Measurements from ENCODE around the gene STX8.

STX8 gene

GRCh38 chr17:9229826-9230201, 345.8 kb downstream of the STX8 start:
- DNase-seq (ENCODE audit: insufficient read length, low spot score), result no peak
- FAIRE-seq, result no peak
- TF ChIP-seq CTCF (IDR thresholded peaks at IDR 0.05; ENCODE audit: insufficient read depth, missing control alignments), result no peak

GRCh38 chr17:9229160-9229825, 346.3 kb downstream of the STX8 start:
- FAIRE-seq, result no peak
- DNase-seq (ENCODE audit: insufficient read length, low spot score), result no peak
- no peak for TF ChIP-seq CTCF (IDR thresholded peaks at IDR 0.05; ENCODE audit: insufficient read depth, missing control alignments)

- FAIRE-seq, result no peak
- no peak for TF ChIP-seq CTCF (IDR thresholded peaks at IDR 0.05; ENCODE audit: insufficient read depth, missing control alignments)
- no peak for DNase-seq (ENCODE audit: insufficient read length, low spot score)
Observed at GRCh38 chr17:9228408-9229159, 347.0 kb downstream of the STX8 start.

GRCh38 chr17:9227819-9228407, 347.7 kb downstream of the STX8 start:
- no peak for FAIRE-seq
- no peak for DNase-seq (ENCODE audit: insufficient read length, low spot score)
- no peak for TF ChIP-seq CTCF (IDR thresholded peaks at IDR 0.05; ENCODE audit: insufficient read depth, missing control alignments)

- DNase-seq (ENCODE audit: insufficient read length, low spot score) (no peak), FAIRE-seq (no peak)
- TF ChIP-seq CTCF (IDR thresholded peaks at IDR 0.05; ENCODE audit: insufficient read depth, missing control alignments), result no peak
Observed at GRCh38 chr17:9226794-9227135, 348.9 kb downstream of the STX8 start.

GRCh38 chr17:9226130-9226793, 349.4 kb downstream of the STX8 start:
- no peak for DNase-seq (ENCODE audit: insufficient read length, low spot score)
- no peak for TF ChIP-seq CTCF (IDR thresholded peaks at IDR 0.05; ENCODE audit: insufficient read depth, missing control alignments)
- no peak for FAIRE-seq
